ENCODE data around the gene FANK1. TPM values are rescaled to one million over a fixed set of nuclear protein-coding genes. Genes with fewer than 3 reads are reported as not detected.
"Not testable (repeated sequence)": the region's sequence is repeated elsewhere in the genome, so short reads cannot be mapped to it uniquely, and the experiment has no call there.

The FANK1 gene
- total RNA-seq, 1 experiment from 2014 or later = 2.5 TPM

- intact Hi-C loops (cut with micrococcal nuclease) = no loop called here
- H3K9me3 Mint-ChIP-seq (ENCODE audit: unreplicated experiment) = no peaks in the 10 kb centered on the region
- BruUV-seq (replicated peaks) = no TSS peak
Observed at GRCh38 chr10:126042906-126043305, 146.5 kb downstream of the FANK1 start.

GRCh38 chr10:126043389-126043788 is 147.0 kb downstream of the FANK1 start:
- no peak for DNase-seq (ENCODE audit: unreplicated experiment)
- intact Hi-C loops (cut with micrococcal nuclease) = no loop called here
- no peak for TF ChIP-seq CTCF (IDR thresholded peaks at IDR 0.05; ENCODE audit: unreplicated experiment)
- Mint-ChIP-seq H3K36me3 (ENCODE audit: insufficient read depth, unreplicated experiment) (no peaks in the 10 kb centered on the region), H3K4me3 (ENCODE audit: unreplicated experiment) (no peak overlapping the region), H3K27me3 (ENCODE audit: insufficient read depth, unreplicated experiment) (no peaks in the 10 kb centered on the region), H3K27ac (ENCODE audit: low read depth, unreplicated experiment) (no peak overlapping the region), H3K4me1 (ENCODE audit: insufficient read depth, unreplicated experiment) (no peaks in the 10 kb centered on the region), H3K9me3 (ENCODE audit: unreplicated experiment) (no peaks in the 10 kb centered on the region)
- POLR2A ChIA-PET = no interaction called here
- BruUV-seq (replicated peaks) = no TSS peak
- CTCF ChIA-PET = interaction anchor here (0.6 kb wide), 1 partner anchor 532 kb away, joined by 3 read pairs; no protein-coding TSS in a partner anchor

More at GRCh38 chr10:126042906-126043305, 146.5 kb downstream of the FANK1 start:
- POLR2A ChIA-PET = no interaction called here
- no peak for DNase-seq (ENCODE audit: unreplicated experiment)
- CTCF ChIA-PET = interaction anchor here (0.6 kb wide), 1 partner anchor 533 kb away, joined by 3 read pairs; no protein-coding TSS in a partner anchor
- Mint-ChIP-seq H3K27me3 (ENCODE audit: insufficient read depth, unreplicated experiment) (no peaks in the 10 kb centered on the region), H3K4me1 (ENCODE audit: insufficient read depth, unreplicated experiment) (no peaks in the 10 kb centered on the region), H3K27ac (ENCODE audit: low read depth, unreplicated experiment) (no peak overlapping the region), H3K4me3 (ENCODE audit: unreplicated experiment) (no peak overlapping the region), H3K36me3 (ENCODE audit: insufficient read depth, unreplicated experiment) (no peaks in the 10 kb centered on the region)
- TF ChIP-seq CTCF (IDR thresholded peaks at IDR 0.05; ENCODE audit: unreplicated experiment) = no peak

GRCh38 chr10:126045861-126046260 is 149.5 kb downstream of the FANK1 start:
- no peak for TF ChIP-seq CTCF (IDR thresholded peaks at IDR 0.05; ENCODE audit: unreplicated experiment)
- Mint-ChIP-seq H3K9me3 (ENCODE audit: unreplicated experiment) (no peaks in the 10 kb centered on the region), H3K4me3 (ENCODE audit: unreplicated experiment) (no peak overlapping the region), H3K27ac (ENCODE audit: low read depth, unreplicated experiment) (no peak overlapping the region), H3K27me3 (ENCODE audit: insufficient read depth, unreplicated experiment) (no peaks in the 10 kb centered on the region), H3K36me3 (ENCODE audit: insufficient read depth, unreplicated experiment) (no peaks in the 10 kb centered on the region), H3K4me1 (ENCODE audit: insufficient read depth, unreplicated experiment) (no peaks in the 10 kb centered on the region)
- intact Hi-C loops (cut with micrococcal nuclease) = no loop called here
- POLR2A ChIA-PET = no interaction called here
- no TSS peak for BruUV-seq (replicated peaks)
- CTCF ChIA-PET = interaction anchor here (0.7 kb wide), 1 partner anchor 760 kb away, joined by 3 read pairs; no protein-coding TSS in a partner anchor
- DNase-seq (ENCODE audit: unreplicated experiment) = no peak

- ChIA-PET CTCF (no interaction called here), POLR2A (no interaction called here)
- intact Hi-C loops (cut with micrococcal nuclease) = no loop called here
- H3K27ac Mint-ChIP-seq (ENCODE audit: low read depth, unreplicated experiment) = no peak overlapping the region
- no TSS peak for BruUV-seq (replicated peaks)
- no peak overlapping the region for H3K4me3 Mint-ChIP-seq (ENCODE audit: unreplicated experiment)
- H3K27me3 Mint-ChIP-seq (ENCODE audit: insufficient read depth, unreplicated experiment) = no peaks in the 10 kb centered on the region
- no peaks in the 10 kb centered on the region for H3K36me3 Mint-ChIP-seq (ENCODE audit: insufficient read depth, unreplicated experiment)
- no peak for TF ChIP-seq CTCF (IDR thresholded peaks at IDR 0.05; ENCODE audit: unreplicated experiment)
- no peaks in the 10 kb centered on the region for H3K4me1 Mint-ChIP-seq (ENCODE audit: insufficient read depth, unreplicated experiment)
- DNase-seq (ENCODE audit: unreplicated experiment) = no peak
- H3K9me3 Mint-ChIP-seq (ENCODE audit: unreplicated experiment) = no peaks in the 10 kb centered on the region
Observed at GRCh38 chr10:126046831-126047230, 150.5 kb downstream of the FANK1 start.

GRCh38 chr10:126047749-126048148 is 151.4 kb downstream of the FANK1 start:
- DNase-seq (ENCODE audit: unreplicated experiment); H3K36me3 Mint-ChIP-seq (ENCODE audit: insufficient read depth, unreplicated experiment); intact Hi-C loops (cut with micrococcal nuclease); CTCF ChIA-PET; H3K27ac Mint-ChIP-seq (ENCODE audit: low read depth, unreplicated experiment); H3K4me1 Mint-ChIP-seq (ENCODE audit: insufficient read depth, unreplicated experiment); H3K4me3 Mint-ChIP-seq (ENCODE audit: unreplicated experiment); H3K9me3 Mint-ChIP-seq (ENCODE audit: unreplicated experiment); H3K27me3 Mint-ChIP-seq (ENCODE audit: insufficient read depth, unreplicated experiment); POLR2A ChIA-PET; BruUV-seq (replicated peaks): not testable (repeated sequence)
